HG02763 (cell line): ENCODE results near the gene UBXN1.

Source experiments
- ATAC-seq: cut with Tn5 transposase; IDR thresholded peaks from one replicate; pipeline ENCODE4 v1.9.1; 2021; ENCODE audit warnings: mild to moderate bottlenecking, moderate library complexity; ENCODE audit not compliant: unreplicated experiment

Gene UBXN1

GRCh38 chr11:62646825-62647608, 31.9 kb downstream of the UBXN1 start:
- ATAC-seq = no peak

- ATAC-seq = peak; percentile 95
Observed at GRCh38 chr11:62645946-62646824, 32.7 kb downstream of the UBXN1 start, which contains the start of gene GANAB. Gene GANAB, minus strand, starts transcription at chr11:62646613. Its CDS starts 14 bp downstream, at chr11:62646599.

GRCh38 chr11:62645671-62645945, 33.3 kb downstream of the UBXN1 start:
- no peak for ATAC-seq

GRCh38 chr11:62644220-62644619, 34.7 kb downstream of the UBXN1 start:
- no peak for ATAC-seq

GRCh38 chr11:62632492-62632891, 46.4 kb downstream of the UBXN1 start:
- no peak for ATAC-seq

GRCh38 chr11:62627713-62628112, 51.2 kb downstream of the UBXN1 start:
- no peak for ATAC-seq
